ENCODE data around the gene PI4K2A.

DNA sequence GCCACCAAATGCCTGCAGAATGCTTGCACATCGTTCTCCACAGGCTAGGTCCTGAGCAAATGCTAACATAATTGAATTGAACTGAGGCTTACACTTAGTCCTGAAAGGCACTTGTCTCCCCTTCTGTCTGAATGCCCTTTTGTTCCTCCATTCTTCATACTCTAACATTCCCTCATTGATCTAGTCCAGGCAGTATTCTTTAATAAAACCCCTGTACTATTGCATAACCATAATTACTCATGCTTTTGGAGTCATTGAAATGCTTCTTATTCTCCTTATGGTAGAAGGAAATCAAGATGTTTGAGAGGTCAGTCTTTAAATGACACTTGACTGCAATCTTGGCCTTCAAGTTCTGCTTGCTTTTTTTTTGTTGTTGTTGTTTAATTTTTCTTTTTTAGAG, 7.1 kb downstream of the PI4K2A start:
- TF ChIP-seq, protein P1, sequence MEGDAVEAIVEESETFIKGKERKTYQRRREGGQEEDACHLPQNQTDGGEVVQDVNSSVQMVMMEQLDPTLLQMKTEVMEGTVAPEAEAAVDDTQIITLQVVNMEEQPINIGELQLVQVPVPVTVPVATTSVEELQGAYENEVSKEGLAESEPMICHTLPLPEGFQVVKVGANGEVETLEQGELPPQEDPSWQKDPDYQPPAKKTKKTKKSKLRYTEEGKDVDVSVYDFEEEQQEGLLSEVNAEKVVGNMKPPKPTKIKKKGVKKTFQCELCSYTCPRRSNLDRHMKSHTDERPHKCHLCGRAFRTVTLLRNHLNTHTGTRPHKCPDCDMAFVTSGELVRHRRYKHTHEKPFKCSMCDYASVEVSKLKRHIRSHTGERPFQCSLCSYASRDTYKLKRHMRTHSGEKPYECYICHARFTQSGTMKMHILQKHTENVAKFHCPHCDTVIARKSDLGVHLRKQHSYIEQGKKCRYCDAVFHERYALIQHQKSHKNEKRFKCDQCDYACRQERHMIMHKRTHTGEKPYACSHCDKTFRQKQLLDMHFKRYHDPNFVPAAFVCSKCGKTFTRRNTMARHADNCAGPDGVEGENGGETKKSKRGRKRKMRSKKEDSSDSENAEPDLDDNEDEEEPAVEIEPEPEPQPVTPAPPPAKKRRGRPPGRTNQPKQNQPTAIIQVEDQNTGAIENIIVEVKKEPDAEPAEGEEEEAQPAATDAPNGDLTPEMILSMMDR (IDR thresholded peaks at IDR 0.05) = no peak
- no peak for TF ChIP-seq POLR2A (IDR thresholded peaks at IDR 0.05)
